ENCODE data around the gene SUPT20H.
"Not testable (repeated sequence)": the region's sequence is repeated elsewhere in the genome, so short reads cannot be mapped to it uniquely, and the experiment has no call there.

The SUPT20H gene

GRCh38 chr13:37069597-37070103 is 10.2 kb upstream of the SUPT20H start:
- DNase-seq = no peak

GRCh38 chr13:37068962-37069361 is 9.5 kb upstream of the SUPT20H start:
- DNase-seq = no peak

- DNase-seq = no peak
Observed at GRCh38 chr13:37067874-37068273, 8.4 kb upstream of the SUPT20H start.

DNA sequence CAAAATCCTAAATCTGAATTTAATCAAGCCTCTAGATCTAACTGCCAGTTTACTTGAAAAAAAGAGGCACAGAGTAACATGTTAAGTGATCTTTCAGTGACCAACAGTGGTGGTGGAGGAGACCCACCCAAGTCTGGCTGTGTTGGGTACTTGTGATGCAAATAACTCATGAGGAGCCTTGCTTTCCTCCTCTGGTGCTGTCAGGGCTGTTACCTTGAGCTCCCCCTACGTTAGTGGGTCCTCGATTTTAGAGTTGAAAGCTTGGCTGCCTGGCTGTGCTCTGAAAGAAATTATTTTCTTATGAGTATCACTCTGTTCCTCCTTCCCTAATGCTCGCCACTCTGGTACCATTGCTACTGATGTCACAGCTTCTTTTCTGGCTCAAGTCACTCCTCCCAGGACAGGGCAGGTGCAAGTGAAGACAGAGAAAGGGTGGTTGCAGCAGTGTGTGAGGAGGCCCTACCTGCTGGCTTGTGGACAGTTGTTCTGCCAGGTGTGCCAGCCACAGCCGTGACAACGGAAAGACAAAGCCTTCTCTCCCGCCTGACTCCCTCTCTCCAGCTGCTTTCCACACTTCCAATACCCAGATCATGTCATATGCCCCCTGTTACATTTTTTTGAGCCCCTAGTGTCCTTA is 6.5 kb upstream of the SUPT20H start:
- peak in 1 of 2 experiments; percentile 0 for DNase-seq

GRCh38 chr13:37059848-37060192 is 332 bp upstream of the SUPT20H start:
- DNase-seq = no peak

DNA sequence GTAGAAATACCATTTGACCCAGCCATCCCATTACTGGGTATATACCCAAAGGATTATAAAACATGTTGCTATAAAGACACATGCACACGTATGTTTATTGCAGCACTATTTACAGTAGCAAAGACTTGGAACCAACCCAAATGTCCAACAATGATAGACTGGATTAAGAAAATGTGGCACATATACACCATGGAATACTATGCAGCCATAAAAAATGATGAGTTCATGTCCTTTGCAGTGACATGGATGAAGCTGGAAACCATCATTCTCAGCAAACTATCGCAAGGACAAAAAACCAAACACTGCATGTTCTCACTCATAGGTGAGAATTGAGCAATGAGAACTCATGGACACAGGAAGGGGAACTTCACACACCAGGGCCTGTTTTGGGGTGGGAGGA is 3.3 kb downstream of the SUPT20H start:
- DNase-seq = not testable (repeated sequence)

DNA sequence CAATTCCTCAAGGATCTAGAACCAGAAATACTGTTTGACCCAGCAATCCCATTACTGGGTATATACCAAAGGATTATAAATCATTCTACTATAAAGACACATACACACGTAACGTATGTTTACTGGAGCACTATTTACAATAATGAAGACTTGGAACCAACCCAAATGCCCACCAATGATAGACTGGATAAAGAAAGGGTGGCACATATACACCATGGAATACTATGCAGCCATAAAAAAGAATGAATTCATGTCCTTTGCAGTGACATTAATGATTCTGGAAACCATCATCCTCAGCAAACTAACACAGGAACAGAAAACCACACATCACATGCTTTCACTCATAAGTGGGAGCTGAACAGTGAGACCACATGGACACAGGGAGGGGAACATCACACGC is 6.4 kb downstream of the SUPT20H start:
- DNase-seq = not testable (repeated sequence)

GRCh38 chr13:37049810-37050209 is 9.7 kb downstream of the SUPT20H start:
- no peak for DNase-seq

DNA sequence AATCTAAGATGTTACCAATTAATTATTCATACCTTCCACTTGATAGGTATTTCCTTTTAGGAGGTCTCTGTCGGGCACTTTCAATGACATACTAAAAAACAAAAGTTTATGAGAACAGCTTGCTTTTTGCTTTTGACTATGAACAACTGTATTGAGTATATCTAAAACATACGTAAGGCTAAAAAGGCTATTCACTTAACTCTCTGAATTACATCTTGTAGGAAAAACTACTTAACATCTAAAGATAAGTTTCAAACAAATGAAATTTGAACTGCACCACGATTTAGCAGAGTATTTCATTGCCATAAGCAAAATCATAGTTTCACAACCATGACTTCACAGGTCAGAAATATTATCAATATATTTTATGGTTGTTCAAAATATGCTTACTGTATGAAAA is 11.6 kb downstream of the SUPT20H start:
- DNase-seq = no peak

DNA sequence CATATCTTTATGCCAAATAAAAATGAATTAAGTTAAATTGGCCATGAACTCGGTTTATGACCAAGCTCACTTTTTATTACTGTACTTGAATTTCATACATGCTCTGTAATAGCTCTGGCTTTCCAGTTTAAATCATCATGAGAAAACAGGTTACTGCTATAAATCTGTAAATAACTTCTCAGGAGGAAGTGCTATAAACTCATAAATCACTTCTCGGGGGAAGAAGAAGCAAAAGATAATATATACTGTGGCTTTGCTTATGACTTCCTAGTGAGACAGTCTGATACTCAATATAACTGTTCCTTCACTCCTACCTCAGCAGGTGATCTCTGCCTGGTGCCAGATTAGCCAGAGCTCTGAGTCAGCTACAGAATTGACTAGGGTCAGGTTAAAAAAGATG is 12.5 kb downstream of the SUPT20H start:
- DNase-seq = no peak

- no peak for DNase-seq
Observed at GRCh38 chr13:37046062-37046461, 13.4 kb downstream of the SUPT20H start.

GRCh38 chr13:37040789-37041188 is 18.7 kb downstream of the SUPT20H start:
- no peak for DNase-seq

DNA sequence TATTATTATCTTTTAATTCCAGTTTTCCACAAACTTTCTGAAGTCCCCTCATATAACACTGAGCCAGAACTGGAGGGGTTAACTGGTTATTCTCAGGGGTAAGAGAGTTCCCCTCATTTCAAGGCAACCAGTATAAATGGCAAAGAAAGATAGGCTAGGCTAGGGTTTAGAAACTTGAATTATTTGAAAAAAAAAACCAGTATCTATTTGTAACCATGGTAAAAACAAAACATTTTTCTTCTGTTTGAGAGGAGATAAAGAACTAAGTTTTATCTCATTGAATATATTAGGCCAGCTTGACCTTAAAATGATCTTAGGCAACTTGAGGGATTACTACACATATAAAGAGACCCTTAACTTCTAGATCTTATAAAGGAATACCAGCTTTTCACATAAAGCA is 19.6 kb downstream of the SUPT20H start:
- no peak for DNase-seq

DNA sequence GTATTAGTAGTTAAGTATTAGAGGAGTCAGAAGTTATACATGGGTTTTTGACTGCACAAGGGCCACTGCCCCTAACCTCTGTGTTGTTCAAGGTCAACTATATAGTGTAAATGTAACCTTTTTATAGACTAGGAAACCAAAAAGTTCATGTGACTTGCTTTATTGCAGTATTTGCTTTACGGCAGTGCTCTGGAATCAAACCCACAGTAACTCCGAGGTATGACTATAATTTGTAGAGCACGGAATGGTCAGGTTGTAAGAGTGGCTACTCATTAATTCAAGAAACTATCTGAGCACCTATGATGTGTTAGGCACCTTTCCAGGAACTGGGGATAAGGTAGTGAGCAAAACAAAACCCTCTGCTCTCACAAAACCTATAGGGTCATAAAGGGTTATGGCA is 22.2 kb downstream of the SUPT20H start:
- DNase-seq = no peak

GRCh38 chr13:37029617-37030016 is 29.9 kb downstream of the SUPT20H start:
- DNase-seq = no peak

- DNase-seq = no peak
Observed at GRCh38 chr13:37027639-37028038, 31.8 kb downstream of the SUPT20H start.

GRCh38 chr13:37026771-37027170 is 32.7 kb downstream of the SUPT20H start:
- no peak for DNase-seq

DNA sequence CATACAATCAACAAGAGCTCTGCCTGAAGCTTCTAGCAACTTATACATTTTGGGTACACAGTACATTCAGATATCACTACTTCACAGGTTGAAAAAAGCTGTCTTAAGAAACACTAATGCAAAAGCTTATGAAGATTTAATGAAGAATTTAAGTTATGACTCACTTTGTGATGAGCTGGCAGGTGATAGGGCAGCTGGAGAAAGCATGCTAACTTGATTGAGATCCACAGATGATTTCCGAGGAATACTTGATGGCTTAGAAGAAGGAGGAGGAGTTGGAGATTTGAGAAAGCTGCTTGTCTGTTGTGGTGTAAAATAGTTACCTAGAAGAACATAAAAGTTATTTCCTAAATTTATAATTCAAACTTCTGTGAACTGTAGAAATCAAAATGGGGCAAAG is 35.6 kb downstream of the SUPT20H start:
- DNase-seq = no peak

- no peak for DNase-seq
Observed at GRCh38 chr13:37014609-37015008, 44.9 kb downstream of the SUPT20H start.

- DNase-seq = no peak
Observed at GRCh38 chr13:37011788-37012187, 47.7 kb downstream of the SUPT20H start.

GRCh38 chr13:37011002-37011401 is 48.5 kb downstream of the SUPT20H start:
- DNase-seq = no peak

- no peak for DNase-seq
Observed at GRCh38 chr13:37010424-37010823, 49.1 kb downstream of the SUPT20H start.

GRCh38 chr13:37009692-37010091 is 49.8 kb downstream of the SUPT20H start:
- no peak for DNase-seq

- no peak for DNase-seq
Observed at GRCh38 chr13:37001921-37002250, 57.6 kb downstream of the SUPT20H start.

- DNase-seq = peak; percentile 74 to 88
Observed at GRCh38 chr13:36999054-36999714, 60.3 kb downstream of the SUPT20H start, which contains the start of gene ALG5. TSS of gene ALG5 (minus strand) at chr13:36999340. CDS start at chr13:36999300, 40 bp downstream.
